GM12865 (cell line): ENCODE results near the gene SPHK1.

Source experiments
- DNase-seq: peaks from one replicate; pipeline ENCODE4 v3.0.0; 2010; ENCODE audit warnings: low read depth
- H3K4me3 ChIP-seq: 2 replicates; pipeline ENCODE4 v1.5.1; 2011; ENCODE audit warnings: mild to moderate bottlenecking, low read depth, low read length, control low read depth
- TF ChIP-seq, protein P1 (sequence below): IDR thresholded peaks from 2 replicates; pipeline ENCODE4 v1.5.1; 2011; ENCODE audit warnings: low read length, control low read depth, low read depth, inconsistent platforms; ENCODE audit not compliant: insufficient read depth; ENCODE audit errors: missing control alignments

Gene SPHK1

DNA sequence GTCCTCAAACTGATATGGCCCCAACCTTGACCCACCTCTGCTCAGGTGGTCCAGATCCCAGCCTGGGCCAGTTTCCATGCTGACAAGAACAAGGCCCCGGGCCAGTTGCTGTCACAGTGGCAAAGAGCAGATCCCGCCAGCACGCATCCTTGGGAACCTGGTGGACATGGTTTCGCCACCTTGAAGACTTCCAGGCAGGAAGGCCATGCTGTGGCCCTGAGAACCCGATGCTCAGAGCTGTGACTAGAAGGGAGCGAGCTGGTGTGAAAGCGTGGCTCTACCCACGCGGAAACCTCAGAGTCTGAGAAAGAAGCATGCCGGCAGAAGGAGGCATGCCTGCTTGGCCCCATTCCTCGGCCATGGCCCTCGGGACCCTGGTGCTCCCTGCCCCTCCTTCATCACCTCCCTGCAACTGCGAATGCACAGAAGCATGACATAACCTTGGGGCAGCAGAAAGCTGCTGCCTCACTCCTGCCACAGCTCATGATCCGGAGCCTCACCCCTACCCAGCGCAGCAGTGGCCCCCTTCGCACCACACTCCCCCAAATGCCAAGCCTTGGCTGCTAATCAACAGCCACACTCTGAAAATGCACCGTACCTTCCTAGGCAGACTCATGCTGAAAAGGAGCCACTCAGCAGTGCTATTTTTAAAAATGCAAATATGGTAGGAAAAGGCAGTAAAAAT is 35.3 kb downstream of the SPHK1 start:
- no peak for DNase-seq
- TF ChIP-seq, protein P1, sequence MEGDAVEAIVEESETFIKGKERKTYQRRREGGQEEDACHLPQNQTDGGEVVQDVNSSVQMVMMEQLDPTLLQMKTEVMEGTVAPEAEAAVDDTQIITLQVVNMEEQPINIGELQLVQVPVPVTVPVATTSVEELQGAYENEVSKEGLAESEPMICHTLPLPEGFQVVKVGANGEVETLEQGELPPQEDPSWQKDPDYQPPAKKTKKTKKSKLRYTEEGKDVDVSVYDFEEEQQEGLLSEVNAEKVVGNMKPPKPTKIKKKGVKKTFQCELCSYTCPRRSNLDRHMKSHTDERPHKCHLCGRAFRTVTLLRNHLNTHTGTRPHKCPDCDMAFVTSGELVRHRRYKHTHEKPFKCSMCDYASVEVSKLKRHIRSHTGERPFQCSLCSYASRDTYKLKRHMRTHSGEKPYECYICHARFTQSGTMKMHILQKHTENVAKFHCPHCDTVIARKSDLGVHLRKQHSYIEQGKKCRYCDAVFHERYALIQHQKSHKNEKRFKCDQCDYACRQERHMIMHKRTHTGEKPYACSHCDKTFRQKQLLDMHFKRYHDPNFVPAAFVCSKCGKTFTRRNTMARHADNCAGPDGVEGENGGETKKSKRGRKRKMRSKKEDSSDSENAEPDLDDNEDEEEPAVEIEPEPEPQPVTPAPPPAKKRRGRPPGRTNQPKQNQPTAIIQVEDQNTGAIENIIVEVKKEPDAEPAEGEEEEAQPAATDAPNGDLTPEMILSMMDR = no peak
- no peak overlapping the region for H3K4me3 ChIP-seq

DNA sequence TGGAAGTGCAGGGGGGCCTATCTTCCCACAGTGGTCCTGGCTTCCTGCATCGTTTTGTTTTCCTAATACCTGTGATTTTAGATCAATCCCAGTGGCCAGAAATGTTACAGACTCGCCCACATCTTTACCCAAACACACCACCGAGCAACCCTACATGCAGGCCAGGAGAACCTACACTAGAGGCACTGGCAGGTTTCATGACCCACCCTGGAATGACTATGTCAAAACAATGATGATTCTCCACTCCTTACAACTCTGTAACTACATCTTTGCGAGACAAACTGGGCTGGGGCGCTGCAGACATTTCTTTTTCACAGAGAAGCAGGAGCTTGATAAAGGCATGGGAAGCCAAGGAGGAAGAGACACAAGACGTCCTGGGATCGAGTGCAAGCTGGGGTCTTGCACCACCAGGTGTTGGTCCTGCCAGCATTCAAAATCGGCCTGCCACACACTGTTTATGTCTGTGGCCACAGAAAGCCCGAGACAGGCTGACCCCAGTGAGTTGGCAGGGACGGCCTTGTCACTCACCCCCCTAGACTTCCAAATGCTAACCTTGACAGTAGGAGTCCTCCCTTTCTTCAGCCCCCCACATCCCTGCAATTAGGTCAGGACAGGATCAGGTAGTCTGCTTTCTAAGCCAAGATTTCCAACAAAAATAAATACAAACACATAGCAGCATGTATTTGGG is 36.1 kb downstream of the SPHK1 start:
- H3K4me3 ChIP-seq = no peak overlapping the region
- TF ChIP-seq, protein P1 = no peak
- no peak for DNase-seq

DNA sequence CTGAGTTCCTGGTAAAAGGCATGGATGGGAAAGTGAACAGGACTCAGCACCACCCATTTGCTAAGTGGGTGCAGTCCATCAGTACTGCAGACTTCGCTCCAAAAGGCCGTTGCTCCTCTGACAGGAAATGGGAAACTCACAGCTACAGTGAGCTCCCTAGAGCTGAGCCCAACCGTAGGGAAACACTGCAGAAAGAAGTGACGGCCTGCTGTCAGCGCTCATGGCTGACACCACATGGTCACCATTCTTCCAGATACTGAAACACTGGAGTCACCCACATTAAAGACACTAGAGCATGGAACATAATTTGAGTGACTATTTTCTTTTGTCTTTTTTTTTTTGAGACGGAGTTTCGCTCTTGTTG is 36.6 kb downstream of the SPHK1 start:
- H3K4me3 ChIP-seq = no peak overlapping the region
- DNase-seq = no peak
- TF ChIP-seq, protein P1 = no peak

DNA sequence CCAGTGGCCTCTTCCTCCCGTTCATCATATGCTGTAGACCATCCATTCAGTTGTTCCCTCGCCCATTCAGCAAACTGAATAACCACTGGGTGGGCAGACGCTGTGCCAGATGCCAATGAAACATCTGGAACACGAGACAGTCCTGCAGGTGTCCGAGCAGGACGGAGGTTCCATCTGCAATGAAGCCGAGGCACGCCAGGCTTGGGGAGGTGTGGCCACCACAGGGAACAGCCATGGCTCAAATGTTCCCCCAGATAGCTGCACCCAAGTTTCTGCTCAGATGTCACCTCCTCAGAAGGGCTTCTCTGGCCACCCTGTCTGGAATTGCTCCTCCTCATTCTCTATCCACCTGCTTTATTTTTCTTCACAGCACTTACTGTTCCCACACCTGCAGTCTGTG is 38.0 kb downstream of the SPHK1 start:
- DNase-seq = no peak
- no peak overlapping the region for H3K4me3 ChIP-seq
- TF ChIP-seq, protein P1 = no peak

DNA sequence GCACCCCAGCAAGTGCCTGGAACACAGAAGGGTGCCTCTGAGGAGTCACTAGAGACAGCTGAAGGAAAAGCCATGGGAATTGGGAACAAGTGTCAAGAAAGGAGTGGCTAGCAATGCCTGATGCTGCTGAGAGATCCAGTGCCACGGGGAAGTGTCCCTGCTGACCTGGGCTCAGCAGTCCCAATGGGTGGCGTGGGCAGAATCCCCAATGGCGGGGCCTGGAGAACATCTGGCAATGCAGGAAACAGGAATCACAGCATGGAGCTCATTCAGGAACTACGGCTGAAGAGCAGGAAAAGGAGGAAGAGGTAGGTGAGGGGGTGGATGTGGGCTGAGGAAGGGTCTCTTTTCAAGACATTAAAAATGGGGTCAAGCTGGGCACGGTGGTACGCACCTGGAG is 38.5 kb downstream of the SPHK1 start:
- TF ChIP-seq, protein P1 = no peak
- no peak for DNase-seq
- no peak overlapping the region for H3K4me3 ChIP-seq

DNA sequence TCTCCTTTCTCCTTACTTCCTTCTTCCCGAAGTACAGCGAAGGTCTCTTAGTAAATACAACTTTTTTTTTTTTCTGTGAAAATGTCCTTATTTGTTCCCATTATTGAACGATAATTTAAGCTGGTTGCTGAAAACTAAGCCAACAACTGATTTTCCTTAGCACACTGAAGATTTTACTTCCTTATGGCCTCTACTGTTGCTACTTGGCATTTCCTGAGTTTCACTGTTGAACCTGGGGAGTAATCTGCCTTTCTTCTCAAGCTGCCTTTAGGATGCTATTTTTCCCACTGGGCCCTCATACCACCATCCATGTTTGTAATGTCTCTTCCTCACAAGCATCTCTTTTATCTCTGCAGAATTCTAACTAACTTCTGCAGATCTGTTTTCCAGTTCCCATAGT is 42.4 kb downstream of the SPHK1 start:
- no peak overlapping the region for H3K4me3 ChIP-seq

More for the DNA sequence above, 42.4 kb downstream of the SPHK1 start:
- no peak for DNase-seq
- TF ChIP-seq, protein P1 = no peak
